ENCODE results near the gene NLRP1.

The NLRP1 gene

DNA sequence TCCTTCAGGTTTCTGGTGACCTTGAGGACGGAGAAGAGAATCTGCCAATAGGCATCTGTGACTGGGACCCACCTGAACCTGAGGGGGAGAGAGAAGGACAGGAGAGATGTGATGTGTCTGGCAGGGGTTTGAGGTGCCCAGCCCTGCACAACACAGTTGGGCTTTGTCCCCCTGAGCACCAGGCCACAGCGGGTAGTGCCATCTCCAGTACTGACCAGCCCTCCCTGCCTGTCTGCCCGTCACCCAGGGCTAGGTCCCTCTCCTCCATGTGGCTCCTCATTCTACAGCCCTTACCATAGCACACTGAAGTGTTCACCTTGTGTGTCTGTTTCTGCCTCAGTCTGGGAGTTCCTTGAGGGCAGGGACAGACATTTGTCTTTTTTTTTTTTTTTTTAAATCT is 30.8 kb downstream of the NLRP1 start:
- DNase-seq, result no peak

DNA sequence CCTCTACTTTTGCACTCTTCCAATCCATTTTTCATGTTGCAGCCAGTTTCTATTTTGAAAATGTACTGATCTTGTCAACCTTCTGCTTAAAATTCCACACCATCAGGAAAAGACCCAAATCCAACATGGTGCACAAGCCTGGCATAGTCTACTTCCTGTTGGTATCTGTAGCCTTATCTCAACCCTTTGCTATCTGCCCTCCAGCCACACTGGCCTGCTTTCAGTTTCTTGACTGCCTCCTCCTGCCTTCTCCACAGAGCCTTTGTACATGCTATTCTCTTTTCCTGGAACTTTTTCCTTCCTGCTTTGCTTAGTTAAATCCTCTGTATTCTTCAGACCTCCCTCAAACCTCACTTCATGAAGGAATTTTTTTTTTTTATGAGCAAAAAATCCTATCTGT is 31.5 kb downstream of the NLRP1 start:
- DNase-seq, result no peak

GRCh38 chr17:5545051-5545987 is 39.0 kb downstream of the NLRP1 start:
- DNase-seq, result no peak

DNA sequence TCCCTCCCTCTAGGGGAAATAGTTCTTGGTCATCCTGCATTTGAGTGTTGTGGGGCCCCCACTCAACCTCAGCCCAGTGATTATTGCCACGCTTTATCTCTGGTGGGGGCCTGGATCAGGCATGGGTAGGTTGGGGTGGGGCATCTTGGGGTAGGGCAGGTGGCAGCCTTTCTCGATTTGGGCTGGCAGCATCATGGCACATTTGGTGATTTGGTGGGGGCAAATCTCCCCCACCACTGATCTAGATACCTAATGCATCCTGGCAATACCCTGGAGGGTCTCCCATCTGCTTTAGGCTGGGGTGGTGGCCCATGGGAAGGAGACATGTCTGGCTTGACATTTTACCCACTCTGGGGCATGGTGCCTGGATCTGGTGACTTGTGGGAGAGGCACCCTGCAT is 40.2 kb downstream of the NLRP1 start:
- DNase-seq, result no peak

GRCh38 chr17:5541610-5542202 is 42.6 kb downstream of the NLRP1 start:
- DNase-seq, result no peak

DNA sequence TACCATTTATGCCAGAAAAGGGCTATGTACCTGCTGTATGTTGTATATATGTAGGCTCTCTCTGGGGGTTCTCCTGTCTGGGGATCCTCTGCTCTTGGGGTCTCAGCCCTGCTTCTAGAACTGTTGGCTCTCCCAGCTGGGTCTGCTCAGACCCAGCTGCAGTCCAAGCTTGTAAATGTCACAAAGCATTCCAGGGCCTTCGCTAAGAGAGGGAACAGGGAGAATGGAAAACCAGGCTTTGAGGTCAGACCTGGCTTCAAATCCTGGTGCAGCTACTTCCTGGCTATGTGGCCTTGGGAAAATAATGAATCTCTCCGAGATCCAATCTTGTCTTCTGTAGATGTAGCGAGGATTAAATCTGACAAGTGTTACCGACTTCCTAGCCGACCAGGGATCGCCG is 44.0 kb downstream of the NLRP1 start:
- DNase-seq, result no peak

DNA sequence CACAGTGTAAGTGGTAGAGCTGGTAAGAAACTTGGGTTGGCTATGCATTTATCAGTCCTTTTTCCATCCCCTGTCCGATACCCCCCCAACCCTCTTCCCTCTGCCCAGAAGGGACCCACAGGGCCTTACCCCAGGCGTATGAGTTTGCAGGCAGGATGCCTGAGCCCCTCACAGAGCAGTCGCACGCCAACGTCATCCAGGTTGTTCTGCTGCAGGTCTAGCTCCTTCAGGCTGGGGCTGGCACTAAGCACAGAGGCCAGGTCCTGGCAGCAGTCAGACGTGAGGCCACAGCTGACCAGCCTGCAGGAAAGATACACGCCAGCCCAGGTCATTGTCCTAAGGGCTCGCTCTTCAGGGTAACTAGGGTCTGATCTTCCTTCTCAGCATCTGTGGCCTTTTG is 45.0 kb downstream of the NLRP1 start:
- no peak for DNase-seq

DNA sequence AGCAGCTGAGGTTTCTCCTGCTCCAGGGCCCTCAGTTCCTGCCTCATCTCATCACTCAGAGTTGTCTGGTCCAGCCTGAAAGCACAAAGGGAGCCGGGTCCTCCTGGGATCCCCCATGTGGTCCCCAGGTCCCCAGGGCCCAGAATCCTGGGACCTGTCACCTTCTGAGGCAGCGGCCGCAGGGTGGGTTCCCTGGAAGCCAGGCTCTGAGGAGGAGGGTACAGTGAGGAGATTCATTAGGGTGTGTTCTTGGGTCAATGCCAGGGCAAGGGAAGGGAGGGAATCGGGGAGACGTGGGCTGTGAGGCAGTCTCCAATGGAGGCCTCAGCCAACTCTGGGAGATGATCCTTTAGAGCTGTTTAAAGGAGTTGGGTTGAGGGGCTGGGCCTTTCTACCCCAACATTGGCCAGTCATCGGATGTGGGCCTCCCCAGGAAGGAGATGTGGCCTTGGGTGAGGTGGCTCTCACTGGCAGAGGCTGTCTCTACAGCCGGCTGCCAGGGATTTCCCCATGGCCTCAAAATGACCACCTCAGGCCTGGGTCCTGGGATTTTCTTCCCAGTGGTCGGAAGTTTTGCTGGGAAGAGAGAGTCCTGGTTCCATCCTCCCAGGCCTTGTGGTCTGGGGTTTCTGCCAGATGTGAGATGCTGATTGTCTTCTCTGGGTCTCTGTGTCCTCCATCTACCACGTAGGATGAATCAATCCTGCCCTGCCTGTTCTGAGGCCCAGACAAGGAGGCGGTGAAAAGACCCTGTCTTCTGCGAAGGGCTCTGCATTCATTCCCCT is 47.3 kb downstream of the NLRP1 start:
- no peak for DNase-seq

GRCh38 chr17:5535436-5535835 is 48.9 kb downstream of the NLRP1 start:
- no peak for DNase-seq

DNA sequence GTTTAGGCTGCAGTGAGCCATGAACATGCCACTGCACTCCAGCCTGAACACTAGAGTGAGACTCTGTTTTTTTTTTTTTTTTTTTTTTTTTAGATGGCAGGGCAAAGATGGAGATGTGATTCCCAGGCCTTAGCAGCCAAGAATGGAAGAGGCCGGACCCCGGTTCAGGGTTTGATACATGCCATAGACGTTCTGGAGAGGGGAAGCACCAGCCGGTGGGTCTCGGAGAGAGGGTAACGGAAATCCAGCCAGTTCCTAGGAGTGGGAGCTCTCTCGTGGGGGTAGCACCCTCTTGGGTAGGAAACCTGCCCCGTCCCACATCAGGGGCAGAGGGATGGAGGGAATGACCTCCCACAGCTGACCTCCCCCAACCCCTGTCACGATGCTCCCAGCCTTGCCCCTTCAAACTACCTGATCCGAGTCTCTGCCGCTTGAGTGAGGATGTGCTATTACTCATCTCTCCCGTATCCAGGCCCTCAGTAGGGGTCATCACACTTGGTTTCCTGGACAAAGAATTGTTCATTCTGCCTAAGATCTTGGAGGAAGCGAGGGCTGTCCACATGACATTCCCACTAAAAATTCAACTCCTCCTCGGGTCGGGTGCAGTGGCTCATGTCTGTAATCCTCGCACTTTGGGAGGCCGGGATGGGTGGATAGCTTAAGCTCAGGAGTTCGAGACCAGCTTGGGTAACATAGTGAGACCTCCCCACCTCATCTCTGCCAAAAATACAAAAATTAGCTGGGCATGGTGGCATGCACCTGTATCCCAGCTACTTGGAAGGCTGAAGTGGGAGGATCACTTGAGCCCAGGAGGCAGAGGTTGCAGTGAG is 50.6 kb downstream of the NLRP1 start:
- no peak for DNase-seq

GRCh38 chr17:5532581-5532980 is 51.7 kb downstream of the NLRP1 start:
- DNase-seq, result no peak

DNA sequence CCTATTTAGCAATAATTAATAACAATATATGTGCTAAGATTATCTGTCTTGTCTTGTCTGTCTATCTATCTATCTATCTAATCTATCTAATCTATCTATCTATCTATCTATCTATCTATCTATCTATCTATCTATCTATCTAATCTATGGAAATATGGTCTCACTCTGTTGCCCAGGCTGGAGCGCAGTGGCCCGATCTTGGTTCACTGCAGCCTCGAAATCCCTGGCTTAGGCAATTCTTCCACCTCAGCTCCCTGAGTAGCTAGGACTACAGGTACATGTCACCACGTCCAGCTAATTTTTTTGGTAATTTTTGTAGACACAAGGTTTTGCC is 53.3 kb downstream of the NLRP1 start:
- DNase-seq, result no peak

DNA sequence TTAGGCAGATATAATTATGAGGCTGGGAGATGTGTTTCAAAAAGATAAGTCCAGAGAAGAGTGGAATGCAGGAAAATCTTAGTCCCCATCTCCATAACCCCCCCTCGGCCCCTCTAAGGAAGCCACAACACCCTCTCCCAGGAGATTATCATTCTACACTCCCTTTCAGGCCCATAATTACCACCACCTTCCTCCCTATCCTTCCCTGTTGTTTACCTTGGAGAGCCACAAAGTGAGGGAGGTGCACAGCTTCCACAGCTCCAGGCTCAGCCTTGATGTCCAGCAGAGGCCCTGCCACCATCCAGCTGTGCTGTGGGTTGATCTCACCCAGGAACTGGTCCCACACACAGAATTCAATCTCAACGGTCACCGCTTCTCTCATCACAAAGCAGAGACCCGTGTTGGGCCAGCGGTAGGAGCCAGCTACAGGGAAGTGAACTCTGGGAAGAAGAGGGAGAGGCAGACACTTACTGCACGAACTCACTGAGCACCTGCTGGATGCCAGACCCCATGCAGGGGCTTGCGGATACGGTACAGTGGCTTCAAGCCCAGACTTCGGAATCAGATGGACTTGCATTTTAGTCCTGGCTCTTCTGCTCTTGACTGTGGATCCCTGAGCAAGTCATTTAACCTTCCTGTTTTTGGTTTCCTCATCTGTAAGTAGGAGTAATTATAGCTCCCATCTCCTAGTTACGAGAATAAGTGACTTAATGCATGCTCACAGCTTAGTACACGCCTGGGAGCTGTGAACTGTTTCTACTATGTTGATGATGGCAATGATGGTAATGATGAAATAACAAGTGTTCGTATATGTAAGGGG is 53.8 kb downstream of the NLRP1 start:
- no peak for DNase-seq

DNA sequence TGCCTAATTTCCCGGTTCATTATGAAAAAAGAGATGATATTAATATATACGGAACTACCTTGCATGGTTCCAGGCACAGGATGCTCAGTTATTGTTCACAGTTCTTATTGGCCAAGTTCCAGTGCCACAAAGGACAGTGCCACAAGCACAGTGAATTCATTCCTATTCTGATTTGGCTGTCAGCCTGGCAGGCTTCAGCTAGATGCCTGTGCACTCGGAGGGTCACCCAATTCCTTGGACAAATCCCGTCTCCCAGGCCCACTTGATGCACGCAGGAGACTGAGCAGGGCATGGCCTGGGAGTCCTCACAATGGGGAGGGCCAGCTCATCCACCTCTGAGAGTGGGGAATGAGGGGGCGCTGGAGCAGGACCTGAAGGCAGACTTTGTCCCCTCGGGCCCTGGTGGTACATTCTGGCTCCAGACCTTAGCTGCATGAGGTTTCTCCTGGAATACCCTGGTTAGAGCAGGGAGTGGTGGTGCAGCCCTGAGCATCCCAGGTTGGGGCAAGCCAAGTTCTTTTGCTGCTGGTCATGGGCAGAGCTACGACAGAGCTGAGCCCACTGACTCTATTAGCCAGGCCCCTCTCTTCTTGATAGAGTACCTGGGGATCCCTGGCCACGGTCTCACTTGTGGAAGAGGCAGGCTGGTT is 56.6 kb downstream of the NLRP1 start:
- no peak for DNase-seq

DNA sequence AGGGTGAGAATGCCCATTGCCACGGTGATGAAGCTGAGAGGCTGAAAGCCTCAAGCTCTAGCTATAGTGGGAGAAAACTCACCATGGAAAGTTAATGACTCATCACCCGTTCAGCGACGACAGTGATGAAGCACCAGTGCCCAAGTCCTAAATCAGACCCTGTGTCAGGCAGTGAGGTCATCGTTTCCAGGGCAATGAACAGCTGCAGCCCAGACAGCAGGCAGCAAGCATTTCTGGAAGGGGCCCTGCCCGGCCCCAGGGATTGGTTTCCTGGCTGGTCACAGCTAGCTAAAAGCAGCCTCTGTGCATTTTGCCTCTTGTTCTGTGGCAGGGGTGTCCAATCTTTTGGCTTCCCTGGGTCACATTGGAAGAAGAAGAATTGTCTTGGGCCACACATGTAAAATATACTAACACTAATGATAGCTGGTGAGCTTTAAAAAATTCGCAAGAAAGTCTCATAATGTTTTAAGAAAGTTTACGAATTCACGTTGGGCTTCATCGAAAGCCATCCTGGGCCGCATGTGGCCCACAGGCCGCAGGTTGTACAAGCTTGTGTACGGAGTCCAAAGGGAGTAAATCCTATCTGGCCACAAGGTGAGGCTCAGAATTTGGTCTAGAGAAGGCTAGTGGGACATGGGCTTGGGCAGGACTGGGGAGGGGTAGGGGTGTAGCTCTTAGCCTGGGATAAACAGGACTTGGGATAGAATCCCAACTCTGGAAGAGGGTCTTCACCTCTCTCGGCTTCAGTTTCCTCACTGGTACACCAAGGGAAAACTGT is 57.3 kb downstream of the NLRP1 start:
- no peak for DNase-seq

GRCh38 chr17:5523249-5523648 is 61.1 kb downstream of the NLRP1 start:
- DNase-seq, result no peak

- DNase-seq, result no peak
Observed at GRCh38 chr17:5522476-5522875, 61.8 kb downstream of the NLRP1 start.

DNA sequence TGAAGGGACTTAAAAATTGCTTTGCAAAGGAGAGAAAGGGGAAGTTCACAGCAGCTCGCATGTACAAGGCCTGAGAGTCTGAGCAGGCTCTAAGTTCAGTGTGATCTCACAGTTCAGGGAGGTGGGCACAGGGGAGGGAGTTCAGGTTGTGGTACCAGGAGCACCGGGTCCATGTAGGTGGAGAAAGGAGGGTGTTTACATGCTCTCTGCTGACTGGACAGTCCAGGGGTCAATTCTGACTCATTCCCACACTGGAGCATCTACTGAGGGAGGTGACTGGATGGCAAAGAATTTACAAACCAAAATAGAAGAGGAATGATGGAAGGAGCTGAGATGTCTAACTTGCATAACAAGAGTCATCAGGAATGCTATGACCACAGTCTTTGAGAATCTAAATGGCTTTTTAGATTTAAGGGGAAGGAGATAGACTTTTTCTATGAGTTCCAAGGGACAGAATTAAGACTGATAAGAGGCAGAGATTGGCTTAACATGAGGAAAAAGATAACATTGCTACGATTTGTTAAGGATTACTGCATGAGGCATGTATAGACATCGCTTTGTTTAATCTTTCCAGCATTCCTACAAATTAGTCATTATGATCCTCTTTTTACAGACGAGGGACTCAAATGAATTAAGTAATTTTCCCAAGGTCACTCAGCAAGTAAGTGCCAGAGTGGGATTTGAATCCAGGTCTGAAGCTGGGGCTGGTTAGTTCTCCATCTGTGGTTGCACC is 68.1 kb downstream of the NLRP1 start:
- no peak for DNase-seq

DNA sequence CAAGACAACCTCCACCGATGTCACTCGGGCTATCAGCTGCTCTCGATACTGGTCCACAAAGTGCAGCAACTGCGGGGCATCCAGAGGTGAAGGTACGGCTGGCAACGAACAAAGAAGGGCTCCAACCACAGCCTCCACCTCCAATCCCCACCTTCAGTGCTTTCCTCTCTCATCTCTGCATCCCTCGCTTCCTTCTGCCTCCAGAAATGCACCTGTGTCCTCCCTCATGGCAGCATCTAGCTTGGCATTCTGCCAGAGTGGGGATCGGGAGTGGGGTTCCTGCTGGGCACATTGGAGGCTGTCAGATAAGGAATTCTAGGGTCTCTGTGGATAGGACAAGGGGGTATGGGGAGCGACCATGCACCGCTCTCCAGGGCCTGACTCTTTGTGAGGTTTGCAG is 69.3 kb downstream of the NLRP1 start:
- no peak for DNase-seq

DNA sequence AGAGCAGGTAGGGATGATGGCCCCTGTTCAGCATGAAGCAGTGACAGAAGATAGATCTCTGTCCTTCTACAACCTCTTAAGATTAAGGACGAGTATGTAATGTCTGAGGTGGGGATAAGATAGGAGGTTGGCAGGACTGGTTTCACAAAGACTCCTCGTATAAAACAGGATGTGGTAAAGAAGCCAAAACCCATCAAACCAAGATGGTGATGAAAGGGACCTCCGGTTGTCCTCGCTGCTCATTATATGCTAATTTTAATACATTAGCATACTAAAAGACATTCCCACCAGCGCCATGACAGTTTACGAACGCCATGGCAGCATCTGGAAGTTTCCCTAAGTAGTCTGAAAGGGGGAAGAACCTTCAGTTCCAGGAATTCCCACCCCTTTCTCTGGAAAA is 70.7 kb downstream of the NLRP1 start:
- DNase-seq, result peak in 1 of 2 donors; percentile 46
